HFF-Myc (cell line): ENCODE results near the gene TRIM36.

Experiments used
- DNase-seq: peaks from one replicate; pipeline ENCODE4 v3.0.0-alpha.2; 2011; ENCODE audit warnings: low read depth; ENCODE audit errors: extremely low read depth
- H3K4me3 ChIP-seq: replicated peaks from 2 replicates; pipeline ENCODE4 v1.5.1; 2011; ENCODE audit warnings: low read depth, mild to moderate bottlenecking, control low read depth, low read length
- CTCF ChIP-seq: IDR thresholded peaks from 2 replicates; pipeline ENCODE4 v1.5.1; 2012; ENCODE audit warnings: mild to moderate bottlenecking, low read depth, low read length, control low read depth; ENCODE audit errors: missing control alignments

Gene TRIM36

GRCh38 chr5:115147052-115147451, 22.7 kb downstream of the TRIM36 start:
- no peak for DNase-seq
- no peak for TF ChIP-seq CTCF
- no peak overlapping the region for H3K4me3 ChIP-seq

- TF ChIP-seq CTCF = no peak
- H3K4me3 ChIP-seq = no peak overlapping the region
- no peak for DNase-seq
These were observed 33.4 kb downstream of the TRIM36 start for GRCh38 chr5:115136294-115136693.

GRCh38 chr5:115132465-115132864, 37.2 kb downstream of the TRIM36 start:
- TF ChIP-seq CTCF = no peak
- no peak overlapping the region for H3K4me3 ChIP-seq
- no peak for DNase-seq

GRCh38 chr5:115126303-115126702, 43.4 kb downstream of the TRIM36 start:
- no peak for DNase-seq
- no peak overlapping the region for H3K4me3 ChIP-seq
- no peak for TF ChIP-seq CTCF

GRCh38 chr5:115124741-115125140, 45.0 kb downstream of the TRIM36 start:
- H3K4me3 ChIP-seq = no peak overlapping the region
- DNase-seq = no peak
- no peak for TF ChIP-seq CTCF

- DNase-seq = no peak
- no peak for TF ChIP-seq CTCF
- no peak overlapping the region for H3K4me3 ChIP-seq
These were observed 53.7 kb downstream of the TRIM36 start for GRCh38 chr5:115116001-115116400.

- DNase-seq = no peak
- H3K4me3 ChIP-seq = no peak overlapping the region
These were observed 59.9 kb downstream of the TRIM36 start for GRCh38 chr5:115109840-115110239.

More at GRCh38 chr5:115109840-115110239, 59.9 kb downstream of the TRIM36 start:
- no peak for TF ChIP-seq CTCF
